Lower leg skin (tissue), 4 donors: ENCODE results near the gene CAPZA1. TPM values are rescaled to one million over a fixed set of nuclear protein-coding genes. Genes with fewer than 3 reads are reported as not detected.

Experiments
- DNase-seq, 2 donors: peaks; one replicate each; pipeline ENCODE4 v3.0.0-alpha.2; 2019; ENCODE audit warnings: low spot score in 2 of 2
- H3K4me3 ChIP-seq: fragments of 200-600 bp; sonication (generic); 2 replicates; pipeline ENCODE4 v1.5.1; 2017; ENCODE audit warnings: mild to moderate bottlenecking, low read depth; ENCODE audit not compliant: poor library complexity, severe bottlenecking
- POLR2A ChIP-seq, 2 donors: fragments of 450-650 bp; IDR thresholded peaks; one replicate each; pipeline ENCODE4 v1.6.1; 2016 to 2017; ENCODE audit warnings: antibody characterized with exemption in 2 of 2, mild to moderate bottlenecking in 1 of 2, moderate library complexity in 1 of 2
- WGBS, 2 donors: methylation state at CpG; one replicate each; pipeline ENCODE4 v1.1.5; 2018; 5-methylcytosine and 5-hydroxymethylcytosine counted together
- intact Hi-C: fragments of 100-400 bp; cut with DNase I; formaldehyde crosslinking; loops from one replicate; pipeline ENCODE4 v1.15.0; 2023; ENCODE audit warnings: low total_unique reads
- total RNA-seq, 4 donors: library from RNA; depleted of rRNA; stranded (reverse); fragments of >200 nt; gene quantifications; one replicate each; pipeline ENCODE4 v1.1.0, GENCODE V29; 2016
- TF ChIP-seq, protein P1 (sequence below), 3 donors: fragments of 450-650 bp; IDR thresholded peaks; one replicate each; pipeline ENCODE4 v1.5.1; 2016; ENCODE audit warnings: antibody characterized with exemption in 3 of 3, mild to moderate bottlenecking in 3 of 3, moderate library complexity in 2 of 3

The CAPZA1 gene
- total RNA-seq, 4 donors from 2014 or later = 110 to 170 (median 144) TPM

DNA sequence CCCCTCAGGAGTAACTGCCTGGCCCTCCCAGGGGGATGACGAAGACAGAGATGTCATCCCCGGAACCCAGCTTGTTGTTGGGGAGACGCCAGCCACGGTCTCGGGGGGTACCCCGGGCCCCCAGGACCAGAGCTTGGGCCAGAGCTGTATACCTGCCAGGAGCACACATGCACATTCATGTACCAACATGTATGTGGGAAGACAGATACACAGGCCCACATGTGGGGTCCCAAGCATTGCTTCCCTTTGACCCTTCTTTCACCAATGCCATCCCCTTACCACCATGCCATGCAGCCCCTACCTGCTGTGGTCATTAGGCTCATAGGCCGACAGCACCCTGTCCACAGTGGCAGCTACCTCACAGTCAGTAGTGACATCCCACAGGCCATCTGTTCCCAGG, 90.5 kb downstream of the CAPZA1 start:
- no peak for DNase-seq
- WGBS, 2 donors = 87 to 88% methylated on average over 7 of the region's 7 CpGs
- TF ChIP-seq POLR2A (IDR thresholded peaks at IDR 0.05) = no peak
- TF ChIP-seq, protein P1, sequence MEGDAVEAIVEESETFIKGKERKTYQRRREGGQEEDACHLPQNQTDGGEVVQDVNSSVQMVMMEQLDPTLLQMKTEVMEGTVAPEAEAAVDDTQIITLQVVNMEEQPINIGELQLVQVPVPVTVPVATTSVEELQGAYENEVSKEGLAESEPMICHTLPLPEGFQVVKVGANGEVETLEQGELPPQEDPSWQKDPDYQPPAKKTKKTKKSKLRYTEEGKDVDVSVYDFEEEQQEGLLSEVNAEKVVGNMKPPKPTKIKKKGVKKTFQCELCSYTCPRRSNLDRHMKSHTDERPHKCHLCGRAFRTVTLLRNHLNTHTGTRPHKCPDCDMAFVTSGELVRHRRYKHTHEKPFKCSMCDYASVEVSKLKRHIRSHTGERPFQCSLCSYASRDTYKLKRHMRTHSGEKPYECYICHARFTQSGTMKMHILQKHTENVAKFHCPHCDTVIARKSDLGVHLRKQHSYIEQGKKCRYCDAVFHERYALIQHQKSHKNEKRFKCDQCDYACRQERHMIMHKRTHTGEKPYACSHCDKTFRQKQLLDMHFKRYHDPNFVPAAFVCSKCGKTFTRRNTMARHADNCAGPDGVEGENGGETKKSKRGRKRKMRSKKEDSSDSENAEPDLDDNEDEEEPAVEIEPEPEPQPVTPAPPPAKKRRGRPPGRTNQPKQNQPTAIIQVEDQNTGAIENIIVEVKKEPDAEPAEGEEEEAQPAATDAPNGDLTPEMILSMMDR (IDR thresholded peaks at IDR 0.05) = no peak
- intact Hi-C loops = no loop called here
- H3K4me3 ChIP-seq = no peak overlapping the region

DNA sequence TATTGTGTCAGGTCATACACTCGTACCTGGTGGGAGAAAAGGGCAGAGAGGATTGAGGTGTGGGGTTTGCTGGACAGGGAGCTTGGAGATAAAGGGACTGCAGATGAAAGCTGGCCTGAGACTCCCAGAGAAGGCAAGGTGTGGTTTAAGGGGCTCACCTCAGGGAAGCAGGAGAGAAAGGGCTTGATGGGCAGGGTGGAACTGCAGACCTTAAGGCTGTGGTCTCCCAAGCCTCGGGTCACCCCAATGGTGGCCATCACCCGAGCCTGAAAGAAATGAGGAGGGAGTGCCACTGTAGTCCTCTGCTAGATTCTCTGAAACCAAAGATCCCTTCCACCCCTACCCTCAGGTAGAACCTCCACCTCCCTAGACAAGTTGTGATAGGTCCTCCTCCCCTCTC, 91.0 kb downstream of the CAPZA1 start:
- no peak for DNase-seq
- 87 to 92% methylated on average over 3 of the region's 3 CpGs for WGBS, 2 donors
- TF ChIP-seq, protein P1 (IDR thresholded peaks at IDR 0.05) = no peak
- TF ChIP-seq POLR2A (IDR thresholded peaks at IDR 0.05) = no peak
- no peak overlapping the region for H3K4me3 ChIP-seq
- intact Hi-C loops = no loop called here

DNA sequence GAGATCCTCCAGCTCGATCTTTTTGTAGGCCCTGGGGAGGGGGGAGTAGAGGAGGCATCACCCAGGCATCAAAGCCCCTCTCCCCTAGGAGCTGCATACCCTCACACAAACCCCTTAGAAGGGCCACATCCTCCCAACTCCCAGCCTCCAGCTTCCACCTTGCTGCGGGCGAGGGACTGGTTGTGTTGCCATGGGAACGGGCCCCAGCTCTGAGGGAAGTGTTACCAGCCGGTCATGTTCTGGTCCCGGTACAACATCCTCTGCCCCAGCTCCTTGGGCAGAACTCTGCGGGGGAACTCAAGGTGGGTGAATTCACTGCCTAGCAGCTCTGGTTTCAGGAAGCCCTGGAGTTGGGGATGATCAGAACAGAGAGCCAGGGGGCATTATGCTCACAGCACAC, 91.4 kb downstream of the CAPZA1 start:
- no peak overlapping the region for H3K4me3 ChIP-seq
- intact Hi-C loops = no loop called here
- WGBS, 2 donors = 74 to 80% methylated on average over 7 of the region's 7 CpGs
- TF ChIP-seq POLR2A (IDR thresholded peaks at IDR 0.05) = no peak
- TF ChIP-seq, protein P1 (IDR thresholded peaks at IDR 0.05) = no peak
- no peak for DNase-seq

DNA sequence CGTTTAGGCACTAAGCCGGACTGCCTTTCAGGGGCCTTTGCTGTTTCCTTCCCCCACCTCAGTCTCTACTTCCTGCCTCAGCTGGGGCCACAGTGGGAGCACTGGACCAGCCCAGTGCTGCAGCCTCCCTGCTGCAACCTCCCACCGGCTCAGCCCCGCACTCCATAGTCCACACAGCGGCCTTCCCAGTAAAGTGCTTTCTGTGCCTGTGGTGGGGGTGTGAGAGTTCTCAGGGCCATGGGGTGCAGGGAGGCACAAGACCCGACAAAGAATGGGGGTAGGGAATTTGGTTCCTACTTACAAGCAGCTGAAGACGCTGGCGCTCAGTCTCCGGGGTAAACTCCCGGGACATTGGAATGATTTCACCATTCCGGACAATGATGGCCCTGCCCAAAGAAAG, 92.0 kb downstream of the CAPZA1 start:
- TF ChIP-seq, protein P1 (IDR thresholded peaks at IDR 0.05) = no peak
- TF ChIP-seq POLR2A (IDR thresholded peaks at IDR 0.05) = no peak
- H3K4me3 ChIP-seq = no peak overlapping the region
- intact Hi-C loops = no loop called here
- DNase-seq = no peak
- 85 to 87% methylated on average over 11 of the region's 11 CpGs for WGBS, 2 donors

DNA sequence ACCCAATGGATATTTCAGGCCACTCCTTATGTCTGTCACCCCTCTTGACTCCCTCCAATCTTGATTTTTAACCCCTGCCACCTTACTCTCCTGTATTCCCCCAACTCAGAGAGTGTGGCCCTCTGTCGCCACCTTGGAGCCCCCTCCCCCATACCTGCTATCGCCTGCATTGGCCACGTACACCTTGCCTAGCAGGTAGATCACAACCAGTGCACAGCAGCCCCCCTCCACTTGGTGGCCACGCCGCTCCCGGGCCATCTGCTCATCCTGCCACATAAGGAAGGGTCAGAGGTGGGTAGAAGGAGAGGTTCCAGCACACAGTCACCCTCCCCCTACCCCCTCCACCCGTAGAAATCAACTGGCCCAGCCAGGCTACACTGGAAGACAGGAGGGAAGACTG, 92.6 kb downstream of the CAPZA1 start:
- TF ChIP-seq POLR2A (IDR thresholded peaks at IDR 0.05) = no peak
- TF ChIP-seq, protein P1 (IDR thresholded peaks at IDR 0.05) = no peak
- no peak for DNase-seq
- 89 to 91% methylated on average over 7 of the region's 7 CpGs for WGBS, 2 donors
- H3K4me3 ChIP-seq = no peak overlapping the region
- intact Hi-C loops = no loop called here

- 82 to 86% methylated on average over 9 of the region's 9 CpGs for WGBS, 2 donors
- DNase-seq = no peak
- intact Hi-C loops = no loop called here
- no peak overlapping the region for H3K4me3 ChIP-seq
- TF ChIP-seq, protein P1 (IDR thresholded peaks at IDR 0.05) = no peak
- TF ChIP-seq POLR2A (IDR thresholded peaks at IDR 0.05) = no peak
These were observed 93.1 kb downstream of the CAPZA1 start for GRCh38 chr1:112712701-112713128.
